ENCODE measurements around the gene FER. TPM values are rescaled to one million over a fixed set of nuclear protein-coding genes. Genes with fewer than 3 reads are reported as not detected.

The FER gene
- total and polyA plus RNA-seq, 8 donors, result 1.7 to 218 (median 24.0) TPM

DNA sequence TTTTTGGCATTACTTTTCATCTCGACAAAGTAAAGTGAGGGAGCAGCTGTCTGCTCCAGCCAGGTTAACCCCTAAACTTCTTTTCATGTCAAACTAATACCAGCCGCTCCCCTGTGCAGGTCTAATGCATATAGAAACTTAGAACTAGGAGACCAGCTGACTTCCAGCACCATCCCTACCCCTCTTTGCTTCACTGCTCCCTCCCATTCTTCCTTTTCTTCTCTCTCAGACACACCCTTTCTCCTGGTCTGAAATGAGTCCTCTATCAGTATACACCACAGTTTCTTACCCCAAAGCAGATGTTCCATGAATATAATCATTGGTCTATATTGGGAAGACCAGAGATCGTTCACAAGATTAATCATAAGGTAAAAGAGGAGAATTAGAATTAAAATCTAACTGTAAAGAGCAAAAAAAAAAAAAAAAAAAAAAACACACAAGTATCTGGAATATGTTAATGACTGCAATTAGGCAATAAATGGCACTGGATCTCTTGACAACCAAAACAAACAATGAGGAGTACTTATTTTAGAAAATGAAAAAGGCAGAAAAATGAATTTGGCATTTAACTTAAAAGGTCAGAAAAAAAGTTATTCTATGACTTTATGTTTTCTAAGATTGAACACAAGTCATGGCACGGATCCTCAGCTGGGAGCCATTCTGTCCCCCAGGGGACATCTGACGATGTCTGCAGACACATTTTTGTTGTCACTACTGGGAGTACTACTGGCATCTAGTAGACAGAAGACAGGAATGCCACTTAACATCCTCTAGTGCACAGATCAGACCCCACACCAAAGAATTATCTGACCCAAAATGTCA is 452.3 kb downstream of the FER start:
- peaks cover 0 to 3% (median 0%) of the 10 kb centered on the region in 4 donors for H3K4me1 ChIP-seq
- no peak for DNase-seq

GRCh38 chr5:109215040-109215439 is 467.3 kb downstream of the FER start:
- intact Hi-C loops (cut with DNase I; ENCODE audit: low total_unique reads), result no loop called here
- no peaks in the 10 kb centered on the region for H3K4me1 ChIP-seq
- H3K27ac ChIP-seq, result no peak overlapping the region
- H3K9me3 ChIP-seq, result peaks cover 0 to 24% (median 8%) of the 10 kb centered on the region in 4 donors
- no peaks in the 10 kb centered on the region for H3K27me3 ChIP-seq
- no peaks in the 10 kb centered on the region for H3K36me3 ChIP-seq
- no peak for TF ChIP-seq EP300 (IDR thresholded peaks at IDR 0.05)
- TF ChIP-seq CTCF (IDR thresholded peaks at IDR 0.05), result no peak
- no peak for TF ChIP-seq POLR2A (IDR thresholded peaks at IDR 0.05)
- TF ChIP-seq POLR2AphosphoS5 (IDR thresholded peaks at IDR 0.05), result no peak
- WGBS, 5 donors, result 78 to 90% (median 87%) methylated on average over 3 of the region's 3 CpGs
- no peak overlapping the region for H3K4me3 ChIP-seq
- no peak for DNase-seq

More for the DNA sequence above, 452.3 kb downstream of the FER start:
- H3K9me3 ChIP-seq, result peaks cover 0 to 14% (median 8%) of the 10 kb centered on the region in 4 donors
- H3K4me3 ChIP-seq, result no peak overlapping the region
- intact Hi-C loops (cut with DNase I; ENCODE audit: low total_unique reads), result no loop called here
- H3K27ac ChIP-seq, result no peak overlapping the region
- WGBS, 5 donors, result 67 to 83% (median 76%) methylated on average over 5 of the region's 5 CpGs
- no peaks in the 10 kb centered on the region for H3K27me3 ChIP-seq
- TF ChIP-seq POLR2A (IDR thresholded peaks at IDR 0.05), result no peak
- no peak for TF ChIP-seq POLR2AphosphoS5 (IDR thresholded peaks at IDR 0.05)
- TF ChIP-seq CTCF (IDR thresholded peaks at IDR 0.05), result no peak
- TF ChIP-seq EP300 (IDR thresholded peaks at IDR 0.05), result no peak
- no peaks in the 10 kb centered on the region for H3K36me3 ChIP-seq

DNA sequence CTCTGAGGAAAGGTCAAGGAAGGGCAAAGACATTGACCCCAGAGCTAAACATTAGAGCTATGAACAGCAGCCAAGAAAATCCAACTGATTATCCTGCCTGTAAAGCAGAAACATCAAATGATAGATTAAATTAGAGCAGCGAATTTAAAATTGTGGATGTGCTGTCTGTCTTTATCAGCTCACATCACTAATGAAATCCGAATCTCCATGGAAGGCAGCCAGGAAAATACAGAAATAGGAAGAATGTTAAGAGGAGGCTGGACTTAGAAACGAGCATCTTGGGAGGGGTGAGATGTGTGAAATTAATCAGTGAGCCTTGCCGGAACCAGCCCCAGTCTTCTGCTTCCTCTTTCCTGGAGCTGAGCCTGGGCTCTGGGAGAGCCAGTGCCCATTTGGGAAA is 471.1 kb downstream of the FER start:
- H3K36me3 ChIP-seq, result no peaks in the 10 kb centered on the region
- DNase-seq, result peak in 1 of 2 donors; percentile 59
- no peak overlapping the region for H3K4me3 ChIP-seq
- no peak overlapping the region for H3K27ac ChIP-seq
- H3K27me3 ChIP-seq, result no peaks in the 10 kb centered on the region
- H3K9me3 ChIP-seq, result peaks cover 0 to 13% (median 5%) of the 10 kb centered on the region in 4 donors
- intact Hi-C loops (cut with DNase I; ENCODE audit: low total_unique reads), result no loop called here
- no peaks in the 10 kb centered on the region for H3K4me1 ChIP-seq
- TF ChIP-seq CTCF (IDR thresholded peaks at IDR 0.05), result no peak
- no peak for TF ChIP-seq POLR2A (IDR thresholded peaks at IDR 0.05)
- TF ChIP-seq EP300 (IDR thresholded peaks at IDR 0.05), result no peak
- no peak for TF ChIP-seq POLR2AphosphoS5 (IDR thresholded peaks at IDR 0.05)
- WGBS, 5 donors, result 57 to 73% (median 67%) methylated on average over 4 of the region's 4 CpGs

DNA sequence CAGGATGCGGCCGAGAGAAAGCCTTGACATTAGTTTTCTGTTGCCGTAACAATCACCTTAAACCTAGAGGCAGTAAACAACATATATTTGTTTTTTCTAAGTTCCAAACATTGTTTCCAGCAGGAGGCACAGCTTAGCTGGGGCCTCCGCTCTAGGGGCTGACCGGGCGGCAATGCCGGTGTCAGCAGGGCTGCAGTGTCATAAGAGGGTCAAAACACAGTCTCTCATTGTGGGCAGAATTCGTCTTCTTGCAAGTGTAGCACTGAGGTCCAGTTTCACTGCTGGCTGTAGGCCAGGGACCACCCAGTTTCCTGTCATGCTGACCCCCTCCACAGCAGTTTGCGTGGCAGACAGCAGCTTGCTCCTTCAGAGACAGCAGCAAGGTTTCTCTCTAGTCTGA is 475.8 kb downstream of the FER start:
- DNase-seq, result peak in 1 of 2 donors; percentile 50
- no peak for TF ChIP-seq CTCF (IDR thresholded peaks at IDR 0.05)
- no peak overlapping the region for H3K4me3 ChIP-seq
- peaks cover 0 to 5% (median 0%) of the 10 kb centered on the region in 4 donors for H3K9me3 ChIP-seq
- H3K36me3 ChIP-seq, result no peaks in the 10 kb centered on the region
- intact Hi-C loops (cut with DNase I; ENCODE audit: low total_unique reads), result no loop called here
- no peaks in the 10 kb centered on the region for H3K27me3 ChIP-seq
- H3K27ac ChIP-seq, result no peak overlapping the region
- H3K4me1 ChIP-seq, result no peaks in the 10 kb centered on the region
- WGBS, 5 donors, result 72 to 89% (median 77%) methylated on average over 7 to 9 of the region's 9 CpGs
